ENCODE results near the gene SUN3.
A peak's percentile ranks its signal among the peaks of the same experiment; 100 is the strongest.

Gene SUN3

GRCh38 chr7:48028938-48029337, at the start of gene SUN3:
SUN3 (minus strand) TSS chr7:48029107; CDS start chr7:48028938, 169 bp downstream.
- DNase-seq: no peak

DNA sequence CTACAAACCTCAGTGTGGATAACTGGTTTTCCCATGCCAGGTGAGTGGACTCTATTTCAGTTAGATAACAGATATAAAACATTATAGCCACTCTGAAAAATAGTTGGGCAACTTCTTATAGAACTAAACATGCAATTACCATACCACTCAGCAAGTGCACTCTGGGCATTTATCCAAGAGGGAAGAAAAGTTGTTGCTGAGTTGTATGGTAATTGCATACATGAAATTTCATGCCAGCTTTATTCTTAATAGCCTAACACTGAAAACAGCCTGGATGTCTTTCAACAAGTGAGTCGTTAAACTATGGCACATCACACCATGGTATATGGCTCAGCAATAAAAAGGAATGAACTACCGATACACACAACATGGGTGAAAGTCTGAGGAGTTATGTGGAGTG, 49.6 kb upstream of the SUN3 start:
- no peak for DNase-seq

DNA sequence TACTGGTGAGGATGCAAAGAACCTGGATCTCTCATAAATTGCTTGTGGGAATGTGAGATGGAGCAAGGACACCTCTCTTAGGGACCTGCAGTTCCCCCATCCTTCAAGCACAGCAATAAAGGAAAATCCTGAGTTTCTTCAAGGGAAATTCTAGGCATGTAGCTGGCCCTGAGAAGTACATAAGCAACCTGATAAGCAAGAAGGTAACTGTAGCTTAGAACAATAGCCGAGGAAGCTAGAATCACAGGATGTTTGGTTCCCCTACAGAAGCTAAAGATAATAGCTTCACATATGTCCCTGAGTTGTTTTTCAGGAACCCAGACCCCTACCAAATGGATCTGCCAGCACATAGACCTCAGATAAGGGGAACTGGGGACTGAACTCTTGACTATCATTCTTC, 48.5 kb upstream of the SUN3 start:
- DNase-seq: no peak

GRCh38 chr7:48074204-48074654, 45.3 kb upstream of the SUN3 start:
- no peak for DNase-seq

GRCh38 chr7:48067475-48067874, 38.6 kb upstream of the SUN3 start:
- DNase-seq: no peak

DNA sequence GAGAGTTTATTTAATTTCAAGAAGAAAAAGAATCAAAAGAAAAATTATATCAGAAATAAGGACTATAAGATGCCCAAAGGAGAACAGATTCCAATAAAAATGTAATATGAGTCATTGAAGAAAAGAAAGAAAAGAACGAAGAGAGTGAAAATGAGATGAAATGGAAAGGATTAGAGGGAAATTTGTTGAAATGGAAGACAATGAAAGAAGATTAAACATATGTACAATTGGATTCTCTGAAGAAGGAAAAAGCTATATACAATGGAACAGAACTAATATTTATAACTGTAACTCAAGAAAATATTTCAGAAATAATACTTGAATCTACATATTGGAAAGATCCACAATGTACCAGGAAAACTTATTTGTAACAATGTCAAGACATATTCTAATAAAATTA, 35.1 kb upstream of the SUN3 start:
- DNase-seq: no peak

- DNase-seq: no peak
These were observed 30.8 kb upstream of the SUN3 start for GRCh38 chr7:48059706-48060105.

GRCh38 chr7:48058990-48059389, 30.1 kb upstream of the SUN3 start:
- no peak for DNase-seq

GRCh38 chr7:48053736-48054135, 24.8 kb upstream of the SUN3 start:
- no peak for DNase-seq

- no peak for DNase-seq
These were observed 23.8 kb upstream of the SUN3 start for GRCh38 chr7:48052748-48053147.

DNA sequence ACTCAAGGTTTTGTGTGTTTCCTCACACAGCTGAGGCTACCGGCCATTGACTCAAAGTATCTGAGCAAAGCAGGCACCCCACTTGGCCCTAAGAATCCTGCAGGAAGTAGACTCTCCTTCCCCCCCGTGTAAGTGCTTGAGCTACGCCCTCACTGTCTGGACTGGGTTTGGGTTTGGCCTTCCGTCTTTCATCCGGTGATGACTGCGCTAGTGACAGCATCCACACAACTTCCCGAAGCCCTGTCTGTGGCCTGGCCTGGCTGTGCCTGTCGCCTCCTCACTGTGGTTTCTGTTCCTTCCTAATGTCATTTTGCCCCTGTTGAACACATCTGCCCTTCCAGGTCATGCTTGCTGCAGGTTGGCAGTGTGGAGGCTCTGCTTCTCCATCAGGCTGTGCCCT, 20.9 kb upstream of the SUN3 start:
- no peak for DNase-seq

DNA sequence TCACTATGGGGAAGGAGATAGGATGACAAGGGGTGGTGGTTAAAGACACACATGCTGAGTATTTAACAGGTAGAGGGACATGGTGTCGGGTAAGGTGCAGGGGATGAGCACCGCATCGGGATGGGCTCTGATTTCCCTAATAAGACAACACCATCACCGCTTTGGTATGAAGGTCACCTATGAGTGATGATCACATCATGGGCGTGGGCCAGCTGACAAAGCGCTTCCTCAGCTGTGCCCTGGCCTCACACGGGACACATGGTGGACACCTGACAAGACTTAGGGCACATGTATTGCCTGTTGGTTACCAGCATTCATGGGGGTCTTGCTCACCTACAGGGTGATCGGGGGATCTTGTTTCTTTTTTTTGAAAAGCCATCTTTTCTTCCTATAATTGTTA, 19.2 kb upstream of the SUN3 start:
- DNase-seq: no peak

DNA sequence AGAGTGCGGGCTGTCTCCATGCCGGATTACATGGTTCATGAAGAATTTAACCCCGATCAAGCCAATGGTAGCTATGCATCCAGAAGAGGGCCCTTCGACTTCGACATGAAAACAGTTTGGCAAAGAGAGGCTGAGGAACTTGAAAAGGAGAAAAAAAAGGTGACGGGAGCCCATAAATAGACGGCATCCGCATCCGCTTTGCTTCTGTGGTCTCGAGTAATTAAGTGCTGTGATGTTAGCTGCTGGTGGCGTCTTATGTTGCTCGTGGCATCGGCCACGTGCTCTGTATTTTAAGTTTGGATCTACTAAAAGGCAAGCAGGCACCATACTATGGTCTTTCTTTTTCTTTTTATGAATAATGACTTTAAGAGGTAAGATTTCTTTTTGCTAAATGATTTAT, 17.6 kb upstream of the SUN3 start:
- DNase-seq: no peak

DNA sequence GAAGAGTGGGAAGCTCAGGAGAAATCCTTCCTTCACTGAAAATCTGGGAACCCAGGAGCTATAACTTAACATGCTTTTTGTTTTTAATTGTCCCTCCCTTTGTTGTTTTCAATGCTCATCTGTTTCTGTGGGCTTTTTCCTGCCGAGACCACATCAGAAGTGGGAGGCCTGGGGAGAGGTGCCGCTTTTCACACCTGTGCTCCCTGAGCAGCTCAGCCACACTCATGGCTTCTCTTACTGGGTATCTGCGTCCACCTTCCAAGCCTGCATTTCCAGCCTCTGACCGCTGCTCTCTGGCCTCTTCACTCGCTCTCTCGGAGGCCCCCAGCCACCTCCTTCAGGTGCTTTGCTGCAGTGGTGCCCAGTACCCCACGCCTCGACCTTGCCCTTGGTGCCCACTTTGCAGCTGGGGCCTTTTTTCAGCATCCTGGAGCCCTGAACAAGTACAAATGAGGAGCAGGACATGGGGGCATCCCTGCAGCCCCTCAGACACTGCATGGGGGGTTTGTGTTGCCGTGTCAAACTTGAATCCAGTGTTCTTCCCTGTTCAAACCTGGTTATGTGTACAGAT, 16.4 kb upstream of the SUN3 start:
- DNase-seq: no peak

DNA sequence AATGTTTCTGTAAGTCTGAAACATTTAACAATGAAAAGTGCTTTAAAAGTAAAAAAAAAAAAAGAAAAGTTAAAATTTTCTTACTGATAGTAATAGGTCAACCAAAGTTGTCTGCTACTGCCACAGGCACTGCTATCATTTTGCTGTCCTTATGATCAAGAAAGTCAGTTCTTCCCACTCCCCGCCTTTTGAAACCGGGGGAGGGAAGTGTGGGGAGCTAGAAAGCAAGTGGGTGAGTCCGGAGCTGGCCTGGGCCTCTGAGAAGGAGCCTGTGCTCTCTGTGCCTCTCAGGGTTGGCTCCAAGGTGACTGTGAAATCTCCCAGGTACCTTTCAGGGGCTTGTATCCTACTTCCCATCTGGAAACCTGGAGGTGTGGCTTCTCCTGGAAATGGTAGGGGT, 13.7 kb upstream of the SUN3 start:
- DNase-seq: no peak

DNA sequence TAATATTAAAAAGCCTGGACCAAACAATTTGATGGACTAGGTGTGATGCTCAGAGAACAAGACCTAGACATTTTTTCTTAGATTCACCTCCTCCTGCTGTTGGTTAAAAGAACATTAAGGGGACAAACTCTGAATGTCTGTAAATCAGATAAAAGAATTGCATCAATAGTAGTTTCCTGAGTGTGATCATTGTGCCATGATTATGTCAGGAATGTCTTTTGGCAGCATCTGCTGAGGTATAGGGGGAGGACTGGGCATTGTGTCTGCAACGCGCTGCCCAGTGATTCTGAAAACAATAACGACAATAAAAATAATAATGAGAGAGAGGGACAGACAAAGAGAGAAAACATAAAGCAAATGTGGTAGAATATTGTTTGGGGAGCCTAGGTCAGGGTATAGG, 13.3 kb upstream of the SUN3 start:
- DNase-seq: no peak

DNA sequence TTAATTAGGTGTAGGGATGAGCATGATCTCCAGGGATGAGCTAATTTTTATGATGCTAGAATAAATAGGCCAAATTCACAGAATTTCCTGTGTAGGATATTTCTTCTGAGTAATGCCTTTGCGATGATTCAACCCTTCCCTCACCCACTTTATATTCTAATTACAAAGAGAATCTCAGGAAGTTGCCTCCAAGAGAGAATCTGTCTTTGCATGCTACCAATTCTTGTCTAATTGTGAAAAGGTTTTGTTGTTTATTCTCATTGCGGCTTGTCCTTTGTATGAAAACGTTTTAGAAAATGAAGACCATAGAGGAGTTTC, 12.7 kb upstream of the SUN3 start:
- no peak for DNase-seq

- DNase-seq: no peak
These were observed 12.2 kb upstream of the SUN3 start for GRCh38 chr7:48040944-48041652.

GRCh38 chr7:48038815-48039506, 10.1 kb upstream of the SUN3 start:
- DNase-seq: no peak

DNA sequence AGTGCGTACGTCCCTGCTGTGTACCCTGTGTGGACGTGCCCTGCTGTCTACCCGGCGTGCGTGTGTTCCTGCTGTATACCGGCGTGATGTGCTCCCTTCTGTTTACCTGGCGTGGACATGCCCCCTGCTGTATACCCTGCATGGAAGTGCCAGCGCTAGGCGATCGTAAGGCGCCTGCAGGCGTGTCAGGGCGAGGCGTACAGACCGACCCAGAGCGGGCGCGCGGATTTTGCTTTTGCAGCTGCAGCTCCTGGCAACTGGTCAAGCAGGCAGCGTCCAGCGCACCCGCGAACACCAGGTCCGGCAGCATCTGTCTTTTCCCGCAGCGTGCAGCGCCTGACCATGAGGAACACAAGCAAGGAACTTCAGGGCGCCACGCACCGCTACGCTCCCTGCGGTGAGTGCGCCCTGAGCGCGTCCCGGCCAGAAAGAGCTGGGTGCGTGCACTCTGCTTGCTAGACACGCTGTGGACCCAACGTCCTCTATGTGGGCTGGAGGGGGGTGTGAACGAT, 7.1 kb upstream of the SUN3 start:
- DNase-seq: no peak

GRCh38 chr7:48035301-48035966, 6.5 kb upstream of the SUN3 start, which contains the start of gene C7orf57:
C7orf57 (plus strand) TSS chr7:48035543; CDS start chr7:48036309, 766 bp downstream.
- peak; percentile 25 for DNase-seq

DNA sequence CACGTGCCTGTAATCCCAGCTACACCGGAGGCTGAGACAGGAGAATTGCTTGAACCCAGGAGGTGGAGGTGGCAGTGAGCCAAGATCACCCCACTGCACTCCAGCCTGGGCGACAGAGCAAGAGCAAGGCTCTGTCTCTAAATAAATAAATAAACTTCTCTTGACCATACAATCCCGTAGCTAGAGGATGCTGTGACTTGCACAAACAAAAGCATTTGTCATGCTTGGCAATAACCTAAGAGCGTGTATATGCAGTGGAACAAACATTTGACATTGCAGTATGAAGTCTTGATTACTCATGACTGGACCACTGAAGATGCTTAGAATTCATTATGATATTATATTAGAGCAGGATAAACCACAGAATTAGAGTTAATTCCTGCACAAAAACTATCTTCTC, 5.0 kb upstream of the SUN3 start:
- DNase-seq: no peak

- no peak for DNase-seq
These were observed 2.2 kb upstream of the SUN3 start for GRCh38 chr7:48031111-48031510.

GRCh38 chr7:48025624-48026023, 3.3 kb downstream of the SUN3 start:
- DNase-seq: no peak

All from NCI-H1436 (cell line).